T47D (cell line): ENCODE data around the gene HS6ST3.
A peak's percentile ranks its signal among the peaks of the same experiment; 100 is the strongest.
"Not testable (repeated sequence)": the region's sequence is repeated elsewhere in the genome, so short reads cannot be mapped to it uniquely, and the experiment has no call there.

ENCODE experiments used
- DNase-seq, 2 experiments: peaks; one replicate each; pipeline versions ENCODE4 v3.0.0 to v3.0.0-alpha.2; 2011 to 2012; ENCODE audit warnings: low read depth in 1 of 2, low spot score in 1 of 2
- JUND ChIP-seq: IDR thresholded peaks from 2 replicates; pipeline ENCODE4 v1.6.1; 2012; ENCODE audit warnings: low read depth
- in situ Hi-C: cut with HindIII; loops from 2 replicates; pipeline ENCODE4 v1.10.0; 2016; ENCODE audit warnings: low sequenced_read_pairs, low pct_unique_long_range_greater_than_20kb

The HS6ST3 gene

GRCh38 chr13:96460609-96461008 is 370.7 kb downstream of the HS6ST3 start:
- in situ Hi-C loops: no loop called here
- no peak for TF ChIP-seq JUND
- DNase-seq: peak in 1 of 2 experiments; percentile 25

GRCh38 chr13:96473526-96474180 is 383.7 kb downstream of the HS6ST3 start:
- no peak for DNase-seq
- no peak for TF ChIP-seq JUND
- in situ Hi-C loops: no loop called here

- in situ Hi-C loops: no loop called here
- no peak for TF ChIP-seq JUND
- no peak for DNase-seq
Observed at GRCh38 chr13:96474181-96474557, 384.3 kb downstream of the HS6ST3 start.

- no peak for DNase-seq
- TF ChIP-seq JUND: no peak
- in situ Hi-C loops: no loop called here
Observed at GRCh38 chr13:96475103-96475502, 385.2 kb downstream of the HS6ST3 start.

- TF ChIP-seq JUND: no peak
- in situ Hi-C loops: no loop called here
Observed at GRCh38 chr13:96481482-96481881, 391.6 kb downstream of the HS6ST3 start.

GRCh38 chr13:96490496-96490989 is 400.6 kb downstream of the HS6ST3 start:
- no peak for DNase-seq
- TF ChIP-seq JUND: no peak
- in situ Hi-C loops: no loop called here

More at GRCh38 chr13:96481482-96481881, 391.6 kb downstream of the HS6ST3 start:
- no peak for DNase-seq

- in situ Hi-C loops: no loop called here
- no peak for DNase-seq
- no peak for TF ChIP-seq JUND
Observed at GRCh38 chr13:96491103-96491502, 401.2 kb downstream of the HS6ST3 start.

GRCh38 chr13:96492766-96493165 is 402.9 kb downstream of the HS6ST3 start:
- in situ Hi-C loops: no loop called here
- TF ChIP-seq JUND: no peak
- no peak for DNase-seq

GRCh38 chr13:96499656-96500055 is 409.7 kb downstream of the HS6ST3 start:
- no peak for TF ChIP-seq JUND
- in situ Hi-C loops: no loop called here
- DNase-seq: no peak

- no peak for TF ChIP-seq JUND
- in situ Hi-C loops: no loop called here
- DNase-seq: no peak
Observed at GRCh38 chr13:96500953-96501352, 411.0 kb downstream of the HS6ST3 start.

GRCh38 chr13:96503481-96503880 is 413.6 kb downstream of the HS6ST3 start:
- DNase-seq: no peak
- in situ Hi-C loops: no loop called here
- TF ChIP-seq JUND: no peak

GRCh38 chr13:96511587-96511986 is 421.7 kb downstream of the HS6ST3 start:
- in situ Hi-C loops: no loop called here
- DNase-seq: peak in 1 of 2 experiments; percentile 56
- TF ChIP-seq JUND: peak; percentile 56; the same call in 1 of the 2 replicates

- no peak for TF ChIP-seq JUND
- in situ Hi-C loops: no loop called here
- DNase-seq: peak in 1 of 2 experiments; percentile 67
Observed at GRCh38 chr13:96519380-96519779, 429.5 kb downstream of the HS6ST3 start.

GRCh38 chr13:96524398-96525020 is 434.6 kb downstream of the HS6ST3 start:
- in situ Hi-C loops, DNase-seq: not testable (repeated sequence)
